Measurements from ENCODE around the gene AHRR.
A peak's percentile ranks its signal among the peaks of the same experiment; 100 is the strongest.
"Not testable (repeated sequence)": the region's sequence is repeated elsewhere in the genome, so short reads cannot be mapped to it uniquely, and the experiment has no call there.

AHRR gene

GRCh38 chr5:305459-305858 is 16.1 kb upstream of the AHRR start:
- no peak for DNase-seq (ENCODE audit: low read depth)

DNA sequence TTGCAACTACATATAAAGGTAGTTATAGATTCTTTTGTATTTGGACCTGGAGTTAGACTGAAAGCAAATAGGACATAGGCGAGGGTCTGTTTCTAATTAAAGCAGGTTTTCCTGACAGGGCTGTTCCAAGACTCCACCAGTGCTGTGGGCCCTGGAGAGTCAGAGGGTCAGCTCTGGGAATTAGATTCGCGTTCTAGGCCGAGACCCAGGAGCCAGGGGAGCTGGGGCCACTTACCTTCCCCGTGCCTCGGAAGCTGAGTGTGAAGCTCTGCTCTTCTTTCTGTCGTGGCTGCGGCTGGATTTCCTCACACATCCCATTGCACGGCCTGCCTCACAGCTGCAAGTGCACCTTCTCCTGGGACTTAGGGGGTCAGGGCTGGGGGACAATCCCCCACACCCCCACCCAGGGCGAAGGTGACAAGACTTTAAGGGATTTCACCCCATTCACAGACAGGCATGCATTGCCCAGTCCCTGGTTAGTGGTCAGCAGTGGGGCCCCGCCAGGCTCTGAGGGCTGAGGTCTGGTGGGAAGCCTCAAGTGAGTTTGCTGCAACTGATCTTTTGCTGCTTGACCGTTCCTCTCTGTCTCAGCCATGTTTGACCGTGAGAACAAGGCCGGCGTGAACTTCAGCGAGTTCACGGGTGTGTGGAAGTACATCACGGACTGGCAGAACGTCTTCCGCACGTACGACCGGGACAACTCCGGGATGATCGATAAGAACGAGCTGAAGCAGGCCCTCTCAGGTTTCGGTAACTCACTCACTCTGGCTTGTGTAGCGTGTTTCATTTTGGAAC is 15.3 kb upstream of the AHRR start:
- DNase-seq (ENCODE audit: low read depth), result no peak

GRCh38 chr5:307306-307705 is 14.2 kb upstream of the AHRR start:
- no peak for DNase-seq (ENCODE audit: low read depth)

- no peak for DNase-seq (ENCODE audit: low read depth)
These were observed 13.5 kb upstream of the AHRR start for GRCh38 chr5:307794-308579.

DNA sequence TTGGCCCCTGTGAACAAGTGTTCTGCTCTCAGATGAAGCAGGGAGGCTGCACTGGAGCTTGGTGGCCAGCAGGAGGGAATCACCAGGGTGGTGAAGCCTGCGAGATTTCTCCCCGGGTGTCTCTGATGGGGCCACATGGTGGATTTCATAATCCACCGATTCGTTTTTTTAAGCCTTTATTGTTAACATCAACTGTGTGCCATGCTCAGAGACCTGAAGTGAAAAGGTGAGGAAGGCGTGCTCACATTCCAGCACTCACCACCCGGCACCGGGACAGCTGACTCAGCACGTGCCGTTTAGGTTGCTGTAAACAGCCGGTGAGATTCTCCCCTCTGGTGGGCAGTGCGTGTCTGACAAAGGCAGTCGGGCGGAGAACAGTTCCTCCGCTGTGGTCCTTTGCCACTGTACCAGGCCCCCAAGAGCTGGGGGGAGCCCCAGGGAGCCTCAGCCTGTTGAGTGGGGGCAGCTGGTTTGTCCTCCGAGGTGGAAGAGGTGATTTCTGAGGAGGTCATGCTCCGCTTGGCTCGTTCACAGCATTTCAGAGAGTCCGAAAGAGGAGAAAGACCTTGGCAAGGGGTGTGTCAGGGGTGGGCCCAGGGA is 12.7 kb upstream of the AHRR start:
- DNase-seq (ENCODE audit: low read depth), result peak; percentile 55

DNA sequence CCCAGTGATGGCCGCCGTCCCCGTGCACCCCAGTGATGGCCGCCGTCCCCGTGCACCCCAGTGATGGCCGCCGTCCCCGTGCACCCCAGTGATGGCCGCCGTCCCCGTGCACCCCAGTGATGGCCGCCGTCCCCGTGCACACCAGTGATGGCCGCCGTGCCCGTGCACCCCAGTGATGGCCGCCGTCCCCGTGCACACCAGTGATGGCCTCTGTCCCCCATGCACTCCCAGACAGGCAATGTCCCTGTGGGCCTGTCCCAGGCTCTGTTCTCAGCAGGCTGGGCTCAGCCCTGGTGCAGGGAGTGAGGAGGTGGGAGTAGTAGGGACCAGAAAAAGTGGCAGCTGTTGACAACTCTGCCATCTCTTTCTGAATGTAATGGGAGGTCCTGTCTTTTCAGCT is 11.7 kb upstream of the AHRR start:
- DNase-seq (ENCODE audit: low read depth), result not testable (repeated sequence)

- no peak for DNase-seq (ENCODE audit: low read depth)
These were observed 11.0 kb upstream of the AHRR start for GRCh38 chr5:310516-310915.

DNA sequence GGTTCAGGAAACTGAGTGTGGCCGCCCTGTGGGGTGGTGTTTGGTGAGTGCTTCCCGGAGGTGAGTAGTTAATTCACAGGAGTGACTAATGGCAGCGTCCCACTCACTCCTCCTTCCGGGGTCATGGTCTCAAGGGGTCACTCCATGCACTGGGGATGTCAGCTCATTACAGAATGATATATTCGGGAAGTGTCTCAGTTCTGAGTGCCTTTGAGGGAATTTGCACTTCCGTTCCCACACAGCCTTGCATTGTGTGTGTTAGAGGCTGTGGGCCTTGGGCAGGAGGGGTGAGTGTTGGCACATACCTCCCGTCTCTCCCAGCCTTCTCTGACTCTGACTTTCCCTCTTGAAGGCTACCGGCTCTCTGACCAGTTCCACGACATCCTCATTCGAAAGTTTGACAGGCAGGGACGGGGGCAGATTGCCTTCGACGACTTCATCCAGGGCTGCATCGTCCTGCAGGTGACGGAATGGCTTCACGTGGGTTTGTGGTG is 10.5 kb upstream of the AHRR start:
- peak; percentile 28 for DNase-seq (ENCODE audit: low read depth)

DNA sequence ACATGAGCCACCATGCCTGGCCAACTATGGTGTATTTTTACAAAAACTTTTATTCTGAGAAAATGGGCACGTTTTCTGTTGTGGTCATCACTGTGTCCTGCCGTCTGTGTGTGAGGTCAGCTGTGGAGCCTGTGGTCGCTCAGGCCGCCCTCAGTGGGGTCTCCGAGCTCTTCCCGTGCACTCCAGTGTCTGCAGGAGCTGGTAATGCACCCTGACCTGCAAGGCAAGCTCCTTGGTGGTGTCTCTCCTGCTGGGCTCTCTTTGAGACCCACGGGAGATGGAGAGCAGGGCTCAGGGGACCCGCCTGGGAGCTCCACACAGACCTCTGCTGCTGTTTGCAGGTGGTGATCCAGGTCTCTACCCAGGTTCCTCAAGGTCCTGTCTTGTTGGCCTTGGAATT is 9.6 kb upstream of the AHRR start:
- DNase-seq (ENCODE audit: low read depth), result no peak

DNA sequence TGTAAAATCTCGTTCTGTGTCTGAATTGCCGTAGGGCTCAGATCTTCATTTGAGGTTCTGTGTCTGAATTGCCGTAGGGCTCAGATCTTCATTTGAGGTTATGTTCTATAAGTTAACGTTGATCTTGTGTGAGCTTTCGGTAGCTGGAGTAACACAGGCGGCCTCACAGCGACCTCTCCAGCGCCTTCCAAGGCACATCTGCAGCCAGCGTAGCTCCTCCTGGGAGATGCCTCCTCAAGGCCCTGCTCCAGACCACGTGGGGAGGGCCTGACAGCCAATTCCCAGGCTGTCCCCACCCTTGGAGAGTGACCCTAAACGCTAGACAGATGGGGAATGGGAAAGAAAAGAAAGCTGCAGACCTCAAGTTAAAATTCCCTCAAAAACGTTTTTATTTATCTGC is 8.7 kb upstream of the AHRR start:
- no peak for DNase-seq (ENCODE audit: low read depth)

DNA sequence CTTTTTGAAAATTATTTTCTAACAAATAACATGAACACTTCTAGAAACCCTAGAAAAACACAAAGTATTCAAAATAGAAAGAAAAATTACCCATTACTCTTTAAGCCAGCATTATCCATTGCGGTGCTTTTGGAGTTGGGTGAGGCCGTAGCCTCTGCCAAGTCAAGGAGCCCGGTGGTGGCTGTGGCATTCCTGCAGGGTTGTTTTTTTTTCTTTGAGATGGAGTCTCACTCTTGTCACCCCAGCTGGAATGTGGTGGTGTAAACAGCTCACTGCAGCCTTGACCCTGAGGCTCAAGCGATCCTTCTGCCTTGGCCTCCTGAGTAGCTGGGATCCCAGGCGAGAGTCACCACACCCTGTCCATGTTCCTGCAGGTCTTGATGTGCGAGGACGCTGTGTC is 8.2 kb upstream of the AHRR start:
- no peak for DNase-seq (ENCODE audit: low read depth)

DNA sequence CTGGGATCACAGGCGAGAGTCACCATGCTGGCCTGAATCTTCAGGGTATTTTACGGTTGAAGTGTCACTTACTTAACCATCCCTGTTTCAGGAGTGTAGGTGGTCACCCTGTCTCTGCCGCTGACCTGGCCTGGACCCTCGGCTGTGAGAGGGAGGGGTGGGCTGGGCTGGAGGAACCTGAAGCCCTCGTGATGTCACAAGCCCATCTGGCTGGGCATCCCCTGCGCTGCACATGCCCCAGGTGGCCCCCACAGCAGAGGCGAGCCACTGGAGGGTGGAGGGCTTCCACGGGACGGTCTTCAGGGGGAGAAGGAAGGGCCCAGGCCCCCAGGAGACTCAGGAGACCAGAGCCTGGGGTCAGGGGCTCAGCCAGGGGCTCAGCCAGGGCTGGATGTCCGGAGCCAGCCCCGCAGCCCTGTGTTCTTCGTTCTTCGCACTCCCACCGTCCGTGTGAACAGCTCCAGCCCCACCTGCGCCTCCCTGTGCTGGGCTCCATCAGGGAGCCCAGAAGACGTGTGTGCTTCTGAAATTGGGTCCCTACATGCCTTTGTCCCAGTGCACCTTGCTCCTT is 7.6 kb upstream of the AHRR start:
- DNase-seq (ENCODE audit: low read depth), result no peak

DNA sequence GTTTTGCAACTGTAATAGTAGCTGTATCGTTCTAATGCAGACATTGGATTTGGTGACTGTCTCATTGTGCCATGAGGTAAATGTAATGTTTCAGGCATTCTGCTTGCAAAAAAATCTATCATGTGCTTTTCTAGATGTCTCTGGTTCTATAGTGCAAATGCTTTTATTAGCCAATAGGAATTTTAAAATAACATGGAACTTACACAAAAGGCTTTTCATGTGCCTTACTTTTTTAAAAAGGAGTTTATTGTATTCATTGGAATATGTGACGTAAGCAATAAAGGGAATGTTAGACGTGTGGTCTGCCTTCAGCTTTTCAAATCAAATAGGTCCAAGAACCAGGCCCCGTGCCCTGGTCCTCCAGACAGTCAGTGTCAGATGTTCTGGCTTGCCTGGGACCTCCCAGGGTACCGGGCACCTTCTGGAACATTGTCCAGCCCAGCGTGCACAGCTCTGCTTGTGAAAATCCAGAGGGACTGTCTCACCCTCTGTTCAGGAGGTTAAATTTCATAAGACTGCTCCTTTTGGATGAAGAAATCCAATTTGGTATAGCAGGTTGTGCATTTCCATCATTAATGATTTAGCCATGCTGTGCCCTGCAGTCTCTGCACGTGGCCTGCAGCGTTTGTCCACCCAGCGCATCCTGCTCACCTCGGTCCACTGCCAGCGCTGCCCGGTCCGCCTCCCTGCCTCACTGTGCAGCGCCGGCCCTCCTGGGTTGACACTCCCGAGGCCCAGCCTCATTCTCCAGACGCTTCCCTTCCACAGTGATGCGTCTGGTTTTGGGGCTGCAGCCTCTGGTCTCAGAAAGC is 6.6 kb upstream of the AHRR start:
- no peak for DNase-seq (ENCODE audit: low read depth)

- no peak for DNase-seq (ENCODE audit: low read depth)
These were observed 5.9 kb upstream of the AHRR start for GRCh38 chr5:315488-316209.

- DNase-seq (ENCODE audit: low read depth), result no peak
These were observed 5.1 kb upstream of the AHRR start for GRCh38 chr5:316210-317085.

- DNase-seq (ENCODE audit: low read depth), result peak; percentile 65
These were observed 4.3 kb upstream of the AHRR start for GRCh38 chr5:317086-317811.

GRCh38 chr5:318341-318897 is 3.1 kb upstream of the AHRR start:
- DNase-seq (ENCODE audit: low read depth), result peak; percentile 18

DNA sequence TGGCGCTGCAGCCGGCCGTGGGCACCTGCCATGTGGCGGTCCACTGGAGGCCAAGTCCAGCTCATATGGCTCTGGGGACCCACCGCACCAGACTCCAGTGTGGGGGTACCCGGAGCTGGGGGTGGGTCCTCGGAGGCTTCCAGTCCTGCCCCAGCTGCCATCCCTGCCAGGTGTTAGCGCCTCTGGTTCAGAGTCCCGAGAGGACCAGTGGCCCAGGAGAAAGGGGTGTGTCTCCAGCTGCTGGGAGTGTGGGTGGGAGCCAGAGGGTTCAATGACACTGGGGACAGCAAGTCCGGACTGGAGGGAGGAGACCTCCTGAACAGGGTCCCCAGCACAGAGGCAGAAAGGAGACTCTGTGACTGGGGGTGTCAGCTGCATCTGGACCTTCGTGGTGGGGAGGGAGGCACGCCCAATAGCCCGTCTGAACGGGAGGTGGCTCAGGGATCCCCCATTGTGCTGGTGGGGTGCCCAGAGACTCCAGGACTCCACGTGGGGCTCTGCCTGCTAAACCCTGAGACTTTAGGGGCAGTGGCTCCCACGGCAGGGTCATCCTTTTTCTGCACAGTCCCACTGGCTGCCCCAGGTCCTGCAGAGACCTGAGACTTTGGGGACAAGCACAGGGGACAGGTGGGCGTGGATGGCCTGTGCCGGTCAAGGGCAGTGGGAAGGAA is 2.4 kb upstream of the AHRR start:
- DNase-seq (ENCODE audit: low read depth), result no peak

Measured in iris pigment epithelial cell (primary cell).